Endodermal cell (in vitro differentiated cells): ENCODE measurements around the gene RPTOR. TPM values are rescaled to one million over a fixed set of nuclear protein-coding genes. Genes with fewer than 3 reads are reported as not detected.

Experiments used
- DNase-seq: peaks from one replicate; pipeline ENCODE4 v3.0.0-alpha.2; 2017
- H3K27ac ChIP-seq: 2 replicates; pipeline ENCODE4 v1.5.1; 2013; ENCODE audit warnings: mild to moderate bottlenecking, low read depth, low read length, moderate library complexity
- H3K27me3 ChIP-seq: 2 replicates; pipeline ENCODE4 v1.6.1; 2013; ENCODE audit warnings: mild to moderate bottlenecking, low read length, moderate library complexity; ENCODE audit not compliant: insufficient read depth, control insufficient read depth, poor library complexity, severe bottlenecking
- H3K36me3 ChIP-seq: 2 replicates; pipeline ENCODE4 v1.7.0; 2013; ENCODE audit warnings: mild to moderate bottlenecking, low read length, moderate library complexity; ENCODE audit not compliant: control insufficient read depth, insufficient read depth
- H3K4me1 ChIP-seq: one replicate; pipeline ENCODE4 v1.7.0; 2013; ENCODE audit warnings: low read length; ENCODE audit not compliant: control insufficient read depth, insufficient read depth
- H3K4me3 ChIP-seq: 2 replicates; pipeline ENCODE4 v1.5.1; 2013; ENCODE audit warnings: mild to moderate bottlenecking, low read length, moderate library complexity
- H3K9ac ChIP-seq: 2 replicates; pipeline ENCODE4 v1.6.1; 2013; ENCODE audit warnings: mild to moderate bottlenecking, low read length, moderate library complexity; ENCODE audit not compliant: poor library complexity, severe bottlenecking; ENCODE audit errors: extremely low read depth
- H3K9me3 ChIP-seq: 2 replicates; pipeline ENCODE4 v1.6.1; 2013; ENCODE audit warnings: mild to moderate bottlenecking, low read length, moderate library complexity; ENCODE audit not compliant: control insufficient read depth
- H3K27ac Mint-ChIP-seq: 2 replicates; pipeline ENCODE4 v1.8.0; 2020; ENCODE audit warnings: mixed read lengths
- H3K27me3 Mint-ChIP-seq: 2 replicates; pipeline ENCODE4 v1.8.0; 2021; ENCODE audit warnings: mild to moderate bottlenecking, mixed read lengths; ENCODE audit not compliant: insufficient read depth
- H3K36me3 Mint-ChIP-seq: 2 replicates; pipeline ENCODE4 v1.8.0; 2020; ENCODE audit warnings: low read depth, mixed read lengths
- H3K4me1 Mint-ChIP-seq: 2 replicates; pipeline ENCODE4 v1.8.0; 2020; ENCODE audit warnings: mixed read lengths
- H3K4me3 Mint-ChIP-seq: 2 replicates; pipeline ENCODE4 v1.8.0; 2020; ENCODE audit warnings: mild to moderate bottlenecking, moderate library complexity, mixed read lengths
- H3K9me3 Mint-ChIP-seq: 2 replicates; pipeline ENCODE4 v1.8.0; 2020; ENCODE audit warnings: mild to moderate bottlenecking, mixed read lengths
- WGBS, 2 experiments: methylation state at CpG; one replicate each; pipeline versions ENCODE4 v1.1.5 to v1.1.7; 2013; ENCODE audit warnings: missing lambda C conversion rate in 2 of 2, mixed read lengths in 1 of 2; ENCODE audit not compliant: insufficient coverage in 1 of 2, insufficient read length in 1 of 2; 5-methylcytosine and 5-hydroxymethylcytosine counted together
- total RNA-seq, 2 donors: library from RNA; stranded (reverse); fragmentation: NEBNext Ultra II Directional in 1 of 2; extraction: Animal tissue kit (Norgen Biotek cat#: 25700) in 1 of 2; gene quantifications; 2 replicates in 1 of 2; 3 replicates in 1 of 2; pipeline ENCODE4 v1.2.1, GENCODE V29; 2021
- TF ChIP-seq, protein P1 (sequence below): fragments of 200-600 bp; sonication (generic); conservative IDR thresholded peaks from 2 replicates; pipeline ENCODE4 v1.5.0; 2021; ENCODE audit warnings: antibody characterized with exemption, mild to moderate bottlenecking

RPTOR gene
- total RNA-seq, 2 donors from 2014 or later = 45.1 to 53.4 TPM

DNA sequence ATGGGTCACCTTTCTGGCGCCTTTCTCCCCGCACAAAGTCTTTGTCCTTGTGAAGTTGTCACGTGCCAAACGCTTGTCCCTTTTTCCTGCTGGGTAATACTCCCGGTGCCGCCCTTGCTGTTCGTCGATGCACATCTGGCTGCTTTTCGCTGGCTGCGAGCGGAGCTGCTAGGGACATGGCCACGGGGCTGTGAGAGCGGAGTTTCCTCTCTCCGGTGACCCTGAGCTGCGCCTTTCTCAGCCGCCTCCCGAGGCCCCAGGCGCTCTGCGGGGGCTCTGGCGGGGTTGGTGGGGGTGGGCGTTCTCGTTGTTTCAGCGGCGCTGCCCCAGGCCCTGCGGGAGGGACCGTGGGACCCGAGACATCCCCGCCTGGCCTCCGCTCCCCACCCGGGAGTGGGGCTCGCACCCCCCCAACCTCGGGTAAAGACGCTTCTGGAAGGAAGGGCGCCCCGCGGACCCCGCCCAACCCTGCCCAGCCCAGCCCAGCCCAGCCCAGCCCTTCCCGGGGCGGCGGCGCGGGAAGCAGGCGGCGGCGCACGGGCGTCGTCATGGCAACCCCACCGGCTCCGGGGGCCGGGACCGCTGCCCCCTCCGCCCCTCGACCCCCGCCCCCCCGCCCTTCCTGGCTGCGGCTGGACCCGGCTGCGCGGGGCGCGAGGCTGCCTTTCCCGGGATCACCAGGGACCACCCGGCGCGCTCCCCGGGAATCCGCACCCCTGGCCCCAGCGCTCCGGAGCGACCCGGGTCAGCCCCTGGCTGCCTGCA is 459.3 kb downstream of the RPTOR start:
- H3K36me3 Mint-ChIP-seq = peaks cover 7% of the 10 kb centered on the region
- no peaks in the 10 kb centered on the region for H3K9me3 Mint-ChIP-seq
- TF ChIP-seq, protein P1, sequence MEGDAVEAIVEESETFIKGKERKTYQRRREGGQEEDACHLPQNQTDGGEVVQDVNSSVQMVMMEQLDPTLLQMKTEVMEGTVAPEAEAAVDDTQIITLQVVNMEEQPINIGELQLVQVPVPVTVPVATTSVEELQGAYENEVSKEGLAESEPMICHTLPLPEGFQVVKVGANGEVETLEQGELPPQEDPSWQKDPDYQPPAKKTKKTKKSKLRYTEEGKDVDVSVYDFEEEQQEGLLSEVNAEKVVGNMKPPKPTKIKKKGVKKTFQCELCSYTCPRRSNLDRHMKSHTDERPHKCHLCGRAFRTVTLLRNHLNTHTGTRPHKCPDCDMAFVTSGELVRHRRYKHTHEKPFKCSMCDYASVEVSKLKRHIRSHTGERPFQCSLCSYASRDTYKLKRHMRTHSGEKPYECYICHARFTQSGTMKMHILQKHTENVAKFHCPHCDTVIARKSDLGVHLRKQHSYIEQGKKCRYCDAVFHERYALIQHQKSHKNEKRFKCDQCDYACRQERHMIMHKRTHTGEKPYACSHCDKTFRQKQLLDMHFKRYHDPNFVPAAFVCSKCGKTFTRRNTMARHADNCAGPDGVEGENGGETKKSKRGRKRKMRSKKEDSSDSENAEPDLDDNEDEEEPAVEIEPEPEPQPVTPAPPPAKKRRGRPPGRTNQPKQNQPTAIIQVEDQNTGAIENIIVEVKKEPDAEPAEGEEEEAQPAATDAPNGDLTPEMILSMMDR = no peak
- Histone ChIP-seq H3K4me3 (no peak overlapping the region), H3K9ac (no peak overlapping the region), H3K27me3 (peaks cover 59% of the 10 kb centered on the region), H3K9me3 (no peaks in the 10 kb centered on the region), H3K27ac (no peak overlapping the region), H3K4me1 (no peaks in the 10 kb centered on the region), H3K36me3 (peaks cover 10% of the 10 kb centered on the region)
- WGBS, 2 experiments = 6 to 13% methylated on average over 30 to 67 of the region's 72 CpGs
- no peak overlapping the region for H3K27ac Mint-ChIP-seq
- no peak for DNase-seq
- peak overlapping the region; percentile 15 for H3K4me3 Mint-ChIP-seq
- peaks cover 3% of the 10 kb centered on the region for H3K4me1 Mint-ChIP-seq
- H3K27me3 Mint-ChIP-seq = peaks cover 63% of the 10 kb centered on the region

DNA sequence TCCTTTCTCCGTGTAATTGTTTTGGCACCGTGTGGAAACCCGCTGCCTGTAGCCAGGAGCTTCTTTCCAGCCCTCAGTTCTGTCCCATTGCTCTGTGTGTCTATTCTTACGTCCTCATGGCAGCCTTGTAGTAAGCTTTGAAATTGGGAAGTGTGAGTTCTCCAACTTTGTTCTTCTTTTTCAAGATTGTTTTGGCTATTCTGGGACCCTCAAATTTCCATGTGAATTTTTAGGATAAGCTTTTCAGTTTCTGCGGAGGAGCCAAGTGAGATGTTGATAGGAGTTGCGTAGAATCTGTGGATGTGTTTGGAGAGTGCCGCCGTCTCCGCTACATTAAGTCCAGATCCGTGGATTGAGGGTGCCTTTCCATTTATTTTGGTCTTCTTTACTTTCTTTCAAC is 462.3 kb downstream of the RPTOR start:
- H3K27me3 Mint-ChIP-seq = peaks cover 64% of the 10 kb centered on the region
- Histone ChIP-seq H3K4me1 (no peaks in the 10 kb centered on the region), H3K27me3 (peaks cover 59% of the 10 kb centered on the region), H3K9me3 (peaks cover 18% of the 10 kb centered on the region), H3K9ac (no peak overlapping the region), H3K27ac (no peak overlapping the region), H3K36me3 (no peaks in the 10 kb centered on the region), H3K4me3 (no peak overlapping the region)
- TF ChIP-seq, protein P1 = no peak
- peaks cover 3% of the 10 kb centered on the region for H3K4me1 Mint-ChIP-seq
- no peak overlapping the region for H3K4me3 Mint-ChIP-seq
- H3K36me3 Mint-ChIP-seq = no peaks in the 10 kb centered on the region
- DNase-seq = no peak
- no peak overlapping the region for H3K27ac Mint-ChIP-seq
- H3K9me3 Mint-ChIP-seq = peaks cover 19% of the 10 kb centered on the region
- WGBS, 2 experiments = 69 to 84% methylated on average over 4 to 10 of the region's 10 CpGs

DNA sequence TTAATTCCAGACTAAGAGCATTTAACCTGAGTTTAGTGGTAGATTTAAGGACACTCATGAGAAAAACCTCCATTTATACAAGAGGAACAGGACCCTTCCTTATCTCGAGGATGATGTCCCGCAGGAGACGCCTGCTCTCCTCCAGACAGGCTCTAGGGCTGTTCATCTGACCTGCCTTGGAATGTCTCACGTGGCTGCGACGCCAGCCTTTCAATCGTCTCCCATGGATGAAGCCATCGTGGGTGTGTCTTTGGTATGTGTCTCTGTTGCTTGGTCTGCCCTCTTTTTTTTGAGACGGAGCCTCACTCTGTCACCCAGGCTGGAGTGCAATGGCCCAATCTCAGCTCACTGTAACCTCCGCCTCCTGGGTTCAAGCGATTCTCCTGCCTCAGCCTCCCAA is 463.5 kb downstream of the RPTOR start:
- peaks cover 51% of the 10 kb centered on the region for H3K27me3 Mint-ChIP-seq
- H3K4me3 Mint-ChIP-seq = no peak overlapping the region
- TF ChIP-seq, protein P1 = no peak
- Histone ChIP-seq H3K9me3 (peaks cover 29% of the 10 kb centered on the region), H3K27me3 (peaks cover 48% of the 10 kb centered on the region), H3K9ac (no peak overlapping the region), H3K36me3 (no peaks in the 10 kb centered on the region), H3K27ac (no peak overlapping the region), H3K4me3 (no peak overlapping the region), H3K4me1 (no peaks in the 10 kb centered on the region)
- peaks cover 3% of the 10 kb centered on the region for H3K4me1 Mint-ChIP-seq
- no peak for DNase-seq
- 85 to 91% methylated on average over 9 to 11 of the region's 11 CpGs for WGBS, 2 experiments
- no peak overlapping the region for H3K27ac Mint-ChIP-seq
- H3K9me3 Mint-ChIP-seq = peaks cover 30% of the 10 kb centered on the region
- peaks cover 2% of the 10 kb centered on the region for H3K36me3 Mint-ChIP-seq
